HCT116 (cell line): ENCODE measurements around the gene MYO3B. TPM values are rescaled to one million over a fixed set of nuclear protein-coding genes. Genes with fewer than 3 reads are reported as not detected.

Source experiments
- ATAC-seq: fragments of 200-7000 bp; cut with Tn5 transposase; 2 replicates; pipeline ENCODE4 v1.9.1; 2020; ENCODE audit warnings: mild to moderate bottlenecking, moderate library complexity
- BruUV-seq: library from RNA; stranded (reverse); fragments of 400-500 nt; replicated peaks from 2 replicates; lab custom pipeline; 2021; lab: Mats Ljungman, UMichigan
- CTCF ChIA-PET: fragments of 300-600 bp; sonication (Branson Sonifier 250); formaldehyde crosslinking; loops from one replicate; lab custom pipeline; 2021; ENCODE audit warnings: antibody characterized with exemption; lab: Charles Lee
- POLR2A ChIA-PET: fragments of 300-600, 350-600 bp; sonication (Branson Sonifier 250); formaldehyde crosslinking; loops from one replicate; lab custom pipeline; 2021; ENCODE audit warnings: antibody characterized with exemption; lab: Charles Lee
- RAD21 ChIA-PET, 2 experiments: fragments of 300-600 bp; sonication (Branson Sonifier 250); formaldehyde crosslinking; loops; one replicate each; lab custom pipeline; 2023; ENCODE audit warnings: low total read pairs in 2 of 2; ENCODE audit not compliant: uncharacterized antibody in 2 of 2, unreplicated experiment in 2 of 2, low non-redundant PET in 1 of 2; lab: Charles Lee
- DNase-seq: peaks from one replicate; pipeline ENCODE4 v3.0.0-alpha.2; 2010; ENCODE audit warnings: low read depth, low spot score
- H2AFZ ChIP-seq: fragments of 200-600 bp; shearing (Covaris generic), sonication (generic); 2 replicates; pipeline ENCODE4 v1.6.1; 2017; ENCODE audit warnings: low read depth, mixed run types, mixed read lengths, antibody characterized with exemption, low read length; ENCODE audit not compliant: poor library complexity, severe bottlenecking
- H3K27ac ChIP-seq: 2 replicates; pipeline ENCODE4 v1.5.1; 2012; ENCODE audit warnings: low read depth, low read length
- H3K27me3 ChIP-seq: fragments of 200-600 bp; sonication (generic); 2 replicates; pipeline ENCODE4 v1.6.1; 2016; ENCODE audit warnings: mixed run types, low read length, mixed read lengths; ENCODE audit not compliant: insufficient read depth
- H3K36me3 ChIP-seq, 2 experiments: fragments of 200-500 bp in 1 of 2; fragments of 200-600 bp in 1 of 2; sonication (Bioruptor generic) in 1 of 2; sonication (generic) in 1 of 2; 2 replicates each; pipeline versions ENCODE4 v1.5.1 to v1.6.1; 2014 to 2016; ENCODE audit warnings: low read length in 2 of 2, inconsistent platforms in 1 of 2, mixed read lengths in 1 of 2, mixed run types in 1 of 2; ENCODE audit not compliant: insufficient read depth in 2 of 2, control insufficient read depth in 1 of 2
- H3K4me1 ChIP-seq, 2 experiments: fragments of 200-600 bp in 1 of 2; sonication (generic) in 1 of 2; 2 replicates each; pipeline versions ENCODE4 v1.5.1 to v1.6.1; 2012 to 2017; ENCODE audit warnings: low read length in 2 of 2, inconsistent platforms in 1 of 2, mild to moderate bottlenecking in 1 of 2, mixed read lengths in 1 of 2, mixed run types in 1 of 2, moderate library complexity in 1 of 2; ENCODE audit not compliant: insufficient read depth in 2 of 2, control insufficient read depth in 1 of 2
- H3K4me2 ChIP-seq: fragments of 200-600 bp; sonication (generic); 2 replicates; pipeline ENCODE4 v1.6.1; 2017; ENCODE audit warnings: mixed run types, low read length, mixed read lengths
- H3K4me3 ChIP-seq, 2 experiments: fragments of 200-600 bp in 1 of 2; sonication (generic) in 1 of 2; replicated peaks in 1 of 2; 2 replicates each; pipeline ENCODE4 v1.5.1; 2011 to 2016; ENCODE audit warnings: low read length in 2 of 2, control low read depth in 1 of 2, low read depth in 1 of 2, mild to moderate bottlenecking in 1 of 2, mixed read lengths in 1 of 2, mixed run types in 1 of 2
- H3K79me2 ChIP-seq: fragments of 200-600 bp; sonication (generic); 2 replicates; pipeline ENCODE4 v1.6.1; 2017; ENCODE audit warnings: mild to moderate bottlenecking, mixed run types, low read length, moderate library complexity, mixed read lengths; ENCODE audit not compliant: insufficient read depth
- H3K9ac ChIP-seq: fragments of 200-600 bp; sonication (generic); 2 replicates; pipeline ENCODE4 v1.6.1; 2016; ENCODE audit warnings: low read length, mixed read lengths
- H3K9me2 ChIP-seq: fragments of 200-600 bp; sonication (generic), shearing (Covaris generic); 2 replicates; pipeline ENCODE4 v1.6.1; 2017; ENCODE audit warnings: mixed run types, mild to moderate bottlenecking, moderate library complexity; ENCODE audit not compliant: insufficient read depth
- H3K9me3 ChIP-seq, 2 experiments: fragments of 200-500 bp in 1 of 2; fragments of 200-600 bp in 1 of 2; sonication (Bioruptor generic) in 1 of 2; sonication (generic) in 1 of 2; 2 replicates each; pipeline ENCODE4 v1.6.1; 2014 to 2017; ENCODE audit warnings: low read length in 2 of 2, mixed read lengths in 2 of 2, inconsistent platforms in 1 of 2, low read depth in 1 of 2, mild to moderate bottlenecking in 1 of 2, mixed run types in 1 of 2, moderate library complexity in 1 of 2; ENCODE audit not compliant: control insufficient read depth in 1 of 2, insufficient read depth in 1 of 2
- H4K20me1 ChIP-seq: fragments of 200-600 bp; sonication (generic), shearing (Covaris generic); 2 replicates; pipeline ENCODE4 v1.6.1; 2017; ENCODE audit warnings: mixed run types, mild to moderate bottlenecking, moderate library complexity; ENCODE audit not compliant: insufficient read depth
- CBX3 ChIP-seq: IDR thresholded peaks from 2 replicates; pipeline ENCODE4 v1.6.1; 2012; ENCODE audit warnings: low read depth
- CEBPB ChIP-seq: IDR thresholded peaks from 2 replicates; pipeline ENCODE4 v1.6.1; 2012; ENCODE audit warnings: low read depth
- EGR1 ChIP-seq: IDR thresholded peaks from 2 replicates; pipeline ENCODE4 v1.6.1; 2012; ENCODE audit warnings: low read depth
- ELF1 ChIP-seq: IDR thresholded peaks from 2 replicates; pipeline ENCODE4 v1.6.1; 2012; ENCODE audit warnings: low read depth, borderline replicate concordance
- EZH2phosphoT487 ChIP-seq: fragments of 200-600 bp; IDR thresholded peaks from 2 replicates; pipeline ENCODE4 v1.6.1; 2018; ENCODE audit warnings: antibody characterized with exemption, borderline replicate concordance
- FOSL1 ChIP-seq: IDR thresholded peaks from 2 replicates; pipeline ENCODE4 v1.6.1; 2012; ENCODE audit warnings: low read depth
- POLR2A ChIP-seq: IDR thresholded peaks from 2 replicates; pipeline ENCODE4 v1.7.0; 2011; ENCODE audit warnings: borderline replicate concordance; ENCODE audit not compliant: insufficient read depth, insufficient read length; ENCODE audit errors: extremely low read depth
- POLR2AphosphoS5 ChIP-seq: IDR thresholded peaks from 2 replicates; pipeline ENCODE4 v1.6.1; 2011; ENCODE audit warnings: mild to moderate bottlenecking, low read depth, low read length, moderate library complexity
- RAD21 ChIP-seq: IDR thresholded peaks from 2 replicates; pipeline ENCODE4 v1.6.1; 2012; ENCODE audit warnings: low read depth, mild to moderate bottlenecking
- SP1 ChIP-seq: IDR thresholded peaks from 2 replicates; pipeline ENCODE4 v1.6.1; 2012; ENCODE audit warnings: low read depth
- SRF ChIP-seq: IDR thresholded peaks from 2 replicates; pipeline ENCODE4 v1.6.1; 2012; ENCODE audit warnings: low read depth
- ZNF274 ChIP-seq: fragments of 200-500 bp; sonication (Bioruptor generic); IDR thresholded peaks from 2 replicates; pipeline ENCODE4 v1.6.1; 2014; ENCODE audit warnings: mild to moderate bottlenecking, low read depth, low read length, inconsistent platforms
- intact Hi-C: fragments of 100-400 bp; cut with micrococcal nuclease; formaldehyde crosslinking; loops from 2 replicates; pipeline ENCODE4 v1.10.0; 2022
- total RNA-seq: library from RNA; stranded (reverse); gene quantifications from one replicate; pipeline ENCODE4 v1.2.1, GENCODE V29; 2021; ENCODE audit not compliant: unreplicated experiment
- TF ChIP-seq, protein P1 (sequence below), 3 experiments: fragments of 200-600 bp in 1 of 3; sonication (generic) in 1 of 3; IDR thresholded peaks in 2 of 3; conservative IDR thresholded peaks in 1 of 3; 2 replicates each; pipeline ENCODE4 v1.5.1; 2012 to 2017; ENCODE audit warnings: low read depth in 2 of 3, low read length in 2 of 3, antibody characterized with exemption in 1 of 3, borderline replicate concordance in 1 of 3, control low read depth in 1 of 3, mild to moderate bottlenecking in 1 of 3, mixed read lengths in 1 of 3, mixed run types in 1 of 3, moderate library complexity in 1 of 3; ENCODE audit not compliant: insufficient read depth in 1 of 3
- TF ChIP-seq, protein P2 (sequence below): IDR thresholded peaks from 2 replicates; pipeline ENCODE4 v1.6.1; 2012; ENCODE audit warnings: low read depth
- TF ChIP-seq, protein P3 (sequence below): IDR thresholded peaks from 2 replicates; pipeline ENCODE4 v1.6.1; 2012
- TF ChIP-seq, protein P4 (sequence below): IDR thresholded peaks from 2 replicates; pipeline ENCODE4 v1.6.1; 2011; ENCODE audit warnings: mild to moderate bottlenecking, low read length, moderate library complexity; ENCODE audit not compliant: insufficient replicate concordance; ENCODE audit errors: extremely low read depth

MYO3B gene
- total RNA-seq, 1 experiment from 2014 or later: not detected

DNA sequence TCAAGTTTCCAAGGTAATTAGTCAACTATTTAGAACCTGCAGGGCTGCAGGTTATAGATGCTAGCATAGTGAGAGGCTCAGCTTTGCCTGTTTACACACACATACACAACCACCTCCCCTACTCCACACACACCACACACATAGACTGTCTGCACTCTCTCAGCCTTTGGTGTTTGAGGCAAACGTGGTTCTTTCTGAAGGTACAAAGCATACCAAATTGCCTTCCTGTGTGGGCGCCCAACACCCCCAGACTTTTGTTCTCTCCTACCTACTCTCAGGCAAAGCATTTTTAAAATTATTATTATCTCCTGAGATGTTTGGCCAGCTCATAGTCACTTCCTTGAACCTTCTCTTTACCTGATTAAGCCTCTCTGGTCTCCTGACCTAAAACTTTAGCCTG lies 44.9 kb downstream of the MYO3B start:
- DNase-seq (no peak), ATAC-seq (no peak)
- Histone ChIP-seq H3K79me2 (no peaks in the 10 kb centered on the region), H2AFZ (no peak overlapping the region), H3K36me3 (no peaks in the 10 kb centered on the region), H3K4me2 (no peak overlapping the region), H3K4me3 (no peak overlapping the region), H3K9ac (no peak overlapping the region), H3K9me2 (no peaks in the 10 kb centered on the region), H3K27me3 (no peaks in the 10 kb centered on the region), H3K4me1 (peaks cover 11 to 16% of the 10 kb centered on the region in 2 experiments; a peak in 2 of 4 replicates), H4K20me1 (no peaks in the 10 kb centered on the region), H3K27ac (no peak overlapping the region), H3K9me3 (no peaks in the 10 kb centered on the region)
- TF ChIP-seq SP1 (no peak), ELF1 (no peak), EZH2phosphoT487 (no peak), EGR1 (no peak), CEBPB (no peak), POLR2A (no peak), SRF (no peak), ZNF274 (no peak), CBX3 (no peak), FOSL1 (no peak), POLR2AphosphoS5 (no peak), RAD21 (no peak)
- TF ChIP-seq, protein P1, sequence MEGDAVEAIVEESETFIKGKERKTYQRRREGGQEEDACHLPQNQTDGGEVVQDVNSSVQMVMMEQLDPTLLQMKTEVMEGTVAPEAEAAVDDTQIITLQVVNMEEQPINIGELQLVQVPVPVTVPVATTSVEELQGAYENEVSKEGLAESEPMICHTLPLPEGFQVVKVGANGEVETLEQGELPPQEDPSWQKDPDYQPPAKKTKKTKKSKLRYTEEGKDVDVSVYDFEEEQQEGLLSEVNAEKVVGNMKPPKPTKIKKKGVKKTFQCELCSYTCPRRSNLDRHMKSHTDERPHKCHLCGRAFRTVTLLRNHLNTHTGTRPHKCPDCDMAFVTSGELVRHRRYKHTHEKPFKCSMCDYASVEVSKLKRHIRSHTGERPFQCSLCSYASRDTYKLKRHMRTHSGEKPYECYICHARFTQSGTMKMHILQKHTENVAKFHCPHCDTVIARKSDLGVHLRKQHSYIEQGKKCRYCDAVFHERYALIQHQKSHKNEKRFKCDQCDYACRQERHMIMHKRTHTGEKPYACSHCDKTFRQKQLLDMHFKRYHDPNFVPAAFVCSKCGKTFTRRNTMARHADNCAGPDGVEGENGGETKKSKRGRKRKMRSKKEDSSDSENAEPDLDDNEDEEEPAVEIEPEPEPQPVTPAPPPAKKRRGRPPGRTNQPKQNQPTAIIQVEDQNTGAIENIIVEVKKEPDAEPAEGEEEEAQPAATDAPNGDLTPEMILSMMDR (IDR thresholded peaks at IDR 0.05 in 2 of 3, conservative IDR thresholded peaks at IDR 0.05 in 1 of 3; ENCODE audit: borderline replicate concordance in 1 of 3, insufficient read depth in 1 of 3, low read depth in 2 of 3, low read length in 2 of 3): no peak
- TF ChIP-seq, protein P2, sequence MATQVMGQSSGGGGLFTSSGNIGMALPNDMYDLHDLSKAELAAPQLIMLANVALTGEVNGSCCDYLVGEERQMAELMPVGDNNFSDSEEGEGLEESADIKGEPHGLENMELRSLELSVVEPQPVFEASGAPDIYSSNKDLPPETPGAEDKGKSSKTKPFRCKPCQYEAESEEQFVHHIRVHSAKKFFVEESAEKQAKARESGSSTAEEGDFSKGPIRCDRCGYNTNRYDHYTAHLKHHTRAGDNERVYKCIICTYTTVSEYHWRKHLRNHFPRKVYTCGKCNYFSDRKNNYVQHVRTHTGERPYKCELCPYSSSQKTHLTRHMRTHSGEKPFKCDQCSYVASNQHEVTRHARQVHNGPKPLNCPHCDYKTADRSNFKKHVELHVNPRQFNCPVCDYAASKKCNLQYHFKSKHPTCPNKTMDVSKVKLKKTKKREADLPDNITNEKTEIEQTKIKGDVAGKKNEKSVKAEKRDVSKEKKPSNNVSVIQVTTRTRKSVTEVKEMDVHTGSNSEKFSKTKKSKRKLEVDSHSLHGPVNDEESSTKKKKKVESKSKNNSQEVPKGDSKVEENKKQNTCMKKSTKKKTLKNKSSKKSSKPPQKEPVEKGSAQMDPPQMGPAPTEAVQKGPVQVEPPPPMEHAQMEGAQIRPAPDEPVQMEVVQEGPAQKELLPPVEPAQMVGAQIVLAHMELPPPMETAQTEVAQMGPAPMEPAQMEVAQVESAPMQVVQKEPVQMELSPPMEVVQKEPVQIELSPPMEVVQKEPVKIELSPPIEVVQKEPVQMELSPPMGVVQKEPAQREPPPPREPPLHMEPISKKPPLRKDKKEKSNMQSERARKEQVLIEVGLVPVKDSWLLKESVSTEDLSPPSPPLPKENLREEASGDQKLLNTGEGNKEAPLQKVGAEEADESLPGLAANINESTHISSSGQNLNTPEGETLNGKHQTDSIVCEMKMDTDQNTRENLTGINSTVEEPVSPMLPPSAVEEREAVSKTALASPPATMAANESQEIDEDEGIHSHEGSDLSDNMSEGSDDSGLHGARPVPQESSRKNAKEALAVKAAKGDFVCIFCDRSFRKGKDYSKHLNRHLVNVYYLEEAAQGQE: no peak
- TF ChIP-seq, protein P3, sequence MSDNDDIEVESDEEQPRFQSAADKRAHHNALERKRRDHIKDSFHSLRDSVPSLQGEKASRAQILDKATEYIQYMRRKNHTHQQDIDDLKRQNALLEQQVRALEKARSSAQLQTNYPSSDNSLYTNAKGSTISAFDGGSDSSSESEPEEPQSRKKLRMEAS: no peak
- TF ChIP-seq, protein P4, sequence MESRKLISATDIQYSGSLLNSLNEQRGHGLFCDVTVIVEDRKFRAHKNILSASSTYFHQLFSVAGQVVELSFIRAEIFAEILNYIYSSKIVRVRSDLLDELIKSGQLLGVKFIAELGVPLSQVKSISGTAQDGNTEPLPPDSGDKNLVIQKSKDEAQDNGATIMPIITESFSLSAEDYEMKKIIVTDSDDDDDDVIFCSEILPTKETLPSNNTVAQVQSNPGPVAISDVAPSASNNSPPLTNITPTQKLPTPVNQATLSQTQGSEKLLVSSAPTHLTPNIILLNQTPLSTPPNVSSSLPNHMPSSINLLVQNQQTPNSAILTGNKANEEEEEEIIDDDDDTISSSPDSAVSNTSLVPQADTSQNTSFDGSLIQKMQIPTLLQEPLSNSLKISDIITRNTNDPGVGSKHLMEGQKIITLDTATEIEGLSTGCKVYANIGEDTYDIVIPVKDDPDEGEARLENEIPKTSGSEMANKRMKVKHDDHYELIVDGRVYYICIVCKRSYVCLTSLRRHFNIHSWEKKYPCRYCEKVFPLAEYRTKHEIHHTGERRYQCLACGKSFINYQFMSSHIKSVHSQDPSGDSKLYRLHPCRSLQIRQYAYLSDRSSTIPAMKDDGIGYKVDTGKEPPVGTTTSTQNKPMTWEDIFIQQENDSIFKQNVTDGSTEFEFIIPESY: no peak
- ChIA-PET POLR2A (interaction anchor here (2.2 kb wide), 1 partner anchor 9 kb away, joined by 7 read pairs; no protein-coding TSS in a partner anchor), CTCF (interaction anchor here (1.6 kb wide), 1 partner anchor 13 kb away, joined by 4 read pairs; no protein-coding TSS in a partner anchor), RAD21 (no interaction called here)
- no TSS peak for BruUV-seq
- intact Hi-C loops: no loop called here
